GM19035 (cell line): ENCODE results near the gene GSTM2.

ENCODE experiments used
- ATAC-seq: cut with Tn5 transposase; IDR thresholded peaks from one replicate; pipeline ENCODE4 v1.9.1; 2021; ENCODE audit not compliant: unreplicated experiment

GSTM2 gene

DNA sequence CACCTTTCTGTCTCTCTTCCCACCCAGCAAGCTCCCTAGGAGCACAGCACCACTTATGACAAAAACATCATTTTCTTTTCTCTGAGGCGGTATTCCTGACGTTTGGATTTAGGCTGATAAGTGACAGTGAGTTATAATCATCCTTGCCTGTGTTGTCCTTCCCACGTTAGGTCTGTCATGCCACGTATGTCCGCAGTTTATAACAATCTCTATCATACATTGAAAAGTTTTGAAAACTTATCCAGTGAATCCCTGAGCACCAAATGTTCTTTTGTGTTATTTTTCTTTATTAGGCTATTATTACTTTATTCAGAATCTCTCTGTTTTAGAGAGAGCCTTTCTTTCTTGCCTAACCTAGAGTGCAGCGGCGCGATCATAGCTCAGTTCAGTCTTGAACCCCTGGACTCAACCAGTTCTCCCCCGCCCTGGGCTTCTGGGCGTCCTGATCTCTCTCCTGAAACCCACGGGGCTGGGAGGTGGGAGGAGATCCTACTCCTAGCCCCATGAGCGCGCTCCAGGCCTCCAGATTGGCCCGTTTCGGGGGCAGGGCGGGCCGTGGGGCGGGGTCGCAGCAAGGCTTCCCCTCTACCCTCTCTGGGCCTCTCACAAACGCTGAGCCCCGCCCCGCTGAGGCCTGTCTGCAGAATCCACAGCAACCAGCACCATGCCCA lies at the start of gene GSTM2:
GSTM2 (plus strand) TSS at position 606 of the 671 bp plus-strand sequence; CDS start at position 665, 59 bp downstream.
- peak; percentile 68 for ATAC-seq

DNA sequence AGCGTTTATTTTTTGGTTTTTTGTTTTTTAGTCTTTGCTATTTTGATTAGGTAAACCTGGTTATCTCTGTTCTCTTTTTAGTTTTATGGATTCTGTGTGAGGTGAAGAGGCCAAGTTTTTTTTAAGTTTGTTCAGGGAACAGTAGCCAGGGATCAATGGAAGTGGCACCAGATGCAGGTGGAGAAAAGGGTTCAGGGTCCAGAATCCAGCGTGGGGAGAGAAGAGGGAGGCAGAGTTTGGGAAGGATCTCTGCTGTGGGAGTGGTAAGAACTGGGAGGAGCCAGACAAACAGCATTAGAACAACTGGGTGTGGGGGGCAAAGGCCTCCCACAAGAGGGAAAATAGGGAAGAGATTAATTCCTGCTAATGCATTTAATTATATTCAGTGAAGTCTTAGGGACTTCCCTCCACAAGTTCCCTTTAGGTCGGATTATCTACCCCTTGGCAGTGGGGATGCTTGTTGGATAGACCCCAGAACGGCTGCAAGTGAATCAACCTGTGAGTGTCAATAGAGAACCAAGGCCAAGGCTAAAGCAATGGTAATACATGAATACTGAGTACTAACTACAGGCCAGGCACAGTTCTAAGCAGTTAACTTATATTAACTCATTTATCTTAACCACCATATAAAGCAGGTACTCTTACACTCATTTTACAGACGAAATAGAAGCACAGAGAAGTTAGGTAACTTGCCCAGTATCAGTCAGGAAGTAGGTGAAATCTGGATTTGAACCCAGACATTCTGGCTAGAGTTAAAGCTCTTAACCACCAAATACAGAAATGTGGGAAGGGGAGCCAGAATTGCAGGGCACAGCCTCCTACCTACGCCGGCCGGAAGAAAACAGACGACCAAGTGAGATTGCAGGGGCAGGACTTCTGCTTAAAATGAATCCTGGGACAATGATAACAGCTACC lies 48.9 kb upstream of the GSTM2 start:
- ATAC-seq: no peak

DNA sequence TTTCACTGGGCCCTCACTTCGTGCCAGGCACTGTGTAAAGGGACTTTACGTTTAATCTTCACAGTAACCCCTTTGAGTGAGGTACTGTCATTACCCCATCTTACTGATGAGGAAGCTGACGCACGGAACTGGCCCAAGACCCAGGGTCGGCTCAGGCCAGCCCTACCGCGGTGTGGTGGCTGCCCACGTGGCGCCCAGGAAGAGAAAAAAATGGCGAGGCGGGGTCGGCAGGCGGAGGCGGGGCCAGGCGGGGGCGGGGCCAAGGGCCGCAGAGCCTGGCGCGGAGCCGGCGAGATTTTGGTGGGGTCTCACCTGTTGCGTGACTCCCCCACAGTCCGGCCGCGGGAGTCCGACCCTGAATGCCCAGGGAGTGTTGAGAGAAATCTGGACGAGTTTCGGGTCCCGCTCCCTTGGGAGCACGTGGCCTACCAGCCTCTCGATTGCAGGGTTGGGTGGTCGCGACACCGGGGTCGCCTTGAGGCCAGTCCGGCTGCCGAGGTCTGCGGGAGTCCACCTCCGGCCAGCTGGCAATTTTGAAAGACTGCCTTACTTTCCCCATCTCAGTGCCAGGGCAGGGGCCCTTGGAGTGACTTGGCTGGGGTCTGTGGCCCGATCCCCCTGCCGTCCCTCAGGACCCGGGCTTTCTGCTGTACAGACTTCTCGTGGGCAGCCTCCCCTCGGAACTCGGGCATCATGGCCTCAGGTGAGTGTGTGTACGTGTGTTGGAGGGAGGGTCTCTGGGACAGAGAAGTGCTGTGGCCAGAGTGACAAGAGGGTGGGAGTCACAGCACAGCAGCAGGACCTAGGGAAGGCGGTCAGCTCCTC lies 48.1 kb upstream of the GSTM2 start, which contains the start of the genes AMPD2 and GNAT2:
AMPD2 (plus strand) TSS at position 262 of the 825 bp plus-strand sequence. CDS start 1,339 bp downstream, outside the sequence.
GNAT2 (minus strand) TSS at position 41 of the 825 bp plus-strand sequence. CDS start 6,746 bp downstream, outside the sequence.
- ATAC-seq: peak; percentile 57

DNA sequence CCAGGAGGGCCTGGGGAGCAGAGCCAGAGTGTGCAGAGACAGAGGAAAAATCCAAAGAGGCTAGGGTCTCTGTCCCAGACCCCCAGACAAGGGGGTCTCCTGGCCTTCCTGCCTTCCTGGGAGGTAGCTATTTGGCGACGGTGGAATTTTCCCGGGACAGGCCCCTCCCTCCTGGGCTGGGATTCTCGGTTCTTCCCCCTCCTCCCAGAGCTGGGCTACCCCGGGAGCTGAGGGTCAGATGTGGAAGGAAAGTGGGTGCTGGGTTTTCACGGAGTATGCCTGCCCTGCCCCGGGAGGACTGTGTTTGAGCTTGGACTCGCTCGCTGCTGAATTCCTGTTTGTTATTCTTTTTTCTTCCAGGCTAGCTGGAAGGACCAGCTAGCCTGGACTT lies 47.5 kb upstream of the GSTM2 start:
- ATAC-seq: peak; percentile 2

DNA sequence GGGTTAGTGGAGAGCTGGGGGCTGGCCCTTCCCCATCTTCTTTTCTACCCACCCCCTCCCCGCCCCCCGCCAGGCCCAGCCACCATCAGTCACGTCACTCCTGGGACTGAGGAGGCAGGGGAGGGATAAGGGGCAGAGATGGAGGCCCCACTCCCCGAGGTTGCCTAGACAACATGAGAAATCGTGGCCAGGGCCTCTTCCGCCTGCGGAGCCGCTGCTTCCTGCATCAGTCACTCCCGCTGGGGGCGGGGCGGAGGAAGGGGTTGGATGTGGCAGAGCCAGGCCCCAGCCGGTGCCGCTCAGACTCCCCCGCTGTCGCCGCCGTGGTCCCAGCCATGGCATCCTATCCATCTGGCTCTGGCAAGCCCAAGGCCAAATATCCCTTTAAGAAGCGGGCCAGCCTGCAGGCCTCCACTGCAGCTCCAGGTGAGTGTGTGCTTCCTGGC lies 47.0 kb upstream of the GSTM2 start:
- ATAC-seq: peak; percentile 72

DNA sequence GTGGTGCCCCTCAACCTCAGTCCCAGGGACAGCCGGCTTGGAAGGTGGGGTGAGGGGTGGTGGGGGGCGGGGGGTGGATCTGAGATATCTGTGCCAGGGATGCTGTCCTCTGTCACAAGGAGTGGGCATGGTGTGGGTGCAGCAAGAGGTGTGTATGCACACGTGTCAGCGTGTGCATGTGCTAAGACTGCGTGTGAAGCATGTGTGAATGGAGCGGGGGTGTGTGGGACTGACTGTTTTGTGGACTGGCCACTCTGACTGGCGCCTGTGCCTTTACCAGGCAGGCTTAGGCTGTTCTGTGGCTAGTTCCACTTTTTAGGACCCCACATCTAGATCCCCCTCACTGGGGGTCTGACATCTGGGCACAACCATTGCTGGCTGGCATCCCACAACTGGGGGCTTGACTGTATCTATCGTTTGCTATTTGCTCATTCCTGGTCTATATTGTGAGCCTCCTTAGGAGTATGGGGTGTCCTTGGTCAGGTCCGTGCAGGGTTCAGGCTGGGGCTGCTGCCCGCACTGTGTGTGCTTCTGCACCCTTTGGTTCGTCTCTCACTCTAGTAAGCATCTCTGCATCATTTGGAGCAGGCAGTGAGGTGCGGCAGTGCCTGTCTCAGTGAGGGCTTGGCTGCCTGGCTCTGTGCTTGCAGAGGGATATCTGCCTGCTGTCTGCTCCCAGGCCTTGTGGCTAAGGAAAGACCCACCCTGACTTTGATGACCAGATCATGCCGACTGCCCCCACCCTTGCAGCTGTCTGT lies 46.3 kb upstream of the GSTM2 start:
- ATAC-seq: no peak

DNA sequence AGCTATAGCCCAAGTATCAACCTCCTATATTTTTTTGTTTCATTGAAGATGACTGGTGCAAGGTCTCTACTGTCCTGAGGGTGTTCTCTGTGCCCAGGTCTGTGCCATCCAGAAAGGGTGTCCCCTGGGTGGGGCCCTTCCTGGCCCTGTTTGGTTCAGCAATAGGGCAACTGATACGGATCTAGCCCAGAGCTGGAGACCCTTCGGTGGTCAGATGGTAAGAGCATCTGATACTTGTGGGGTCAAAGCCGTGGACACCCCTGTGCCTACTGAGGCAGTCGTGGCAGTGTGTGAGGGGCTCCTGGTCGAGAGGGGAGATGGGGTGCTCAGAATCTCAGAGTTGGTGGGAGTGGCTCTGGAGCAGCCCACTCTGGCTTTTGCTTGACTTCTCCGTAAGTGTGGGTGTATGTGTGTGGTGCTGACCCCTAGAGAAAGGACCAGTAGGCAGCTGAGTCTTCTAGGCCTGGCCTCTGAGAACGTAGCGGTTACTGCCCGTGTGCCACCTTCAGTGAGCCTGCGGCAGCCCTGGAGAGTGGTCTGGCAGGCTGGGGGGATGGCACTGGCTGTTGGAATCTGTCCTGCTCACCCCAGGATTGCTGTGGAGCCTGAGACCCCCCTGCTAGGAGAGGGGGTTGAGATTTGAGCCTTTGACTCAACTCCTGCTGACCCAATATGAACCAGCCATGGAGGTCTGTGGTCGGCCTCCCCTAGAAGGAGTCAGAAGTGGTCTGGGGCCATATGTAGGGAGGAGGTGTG lies 45.5 kb upstream of the GSTM2 start:
- ATAC-seq: no peak

DNA sequence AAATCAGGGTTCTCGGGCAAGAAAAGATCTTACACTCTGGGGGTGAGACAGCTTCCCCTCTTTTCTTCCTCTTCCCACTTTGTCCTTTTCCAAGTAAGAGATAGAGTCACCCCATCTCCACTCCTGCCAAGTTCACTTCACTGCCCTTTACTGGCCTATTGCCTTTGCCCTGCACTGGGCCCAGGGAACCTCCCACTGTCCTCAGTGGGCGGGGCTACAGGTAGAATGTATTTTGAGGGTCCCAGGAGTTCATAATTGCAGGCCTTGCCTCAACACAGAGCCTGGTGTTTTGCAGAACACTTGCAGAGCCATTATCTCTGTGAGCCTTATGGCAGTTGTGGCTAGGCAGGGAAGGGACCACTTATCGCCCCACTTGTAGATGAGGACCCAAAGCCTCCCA lies 45.0 kb upstream of the GSTM2 start:
- no peak for ATAC-seq

DNA sequence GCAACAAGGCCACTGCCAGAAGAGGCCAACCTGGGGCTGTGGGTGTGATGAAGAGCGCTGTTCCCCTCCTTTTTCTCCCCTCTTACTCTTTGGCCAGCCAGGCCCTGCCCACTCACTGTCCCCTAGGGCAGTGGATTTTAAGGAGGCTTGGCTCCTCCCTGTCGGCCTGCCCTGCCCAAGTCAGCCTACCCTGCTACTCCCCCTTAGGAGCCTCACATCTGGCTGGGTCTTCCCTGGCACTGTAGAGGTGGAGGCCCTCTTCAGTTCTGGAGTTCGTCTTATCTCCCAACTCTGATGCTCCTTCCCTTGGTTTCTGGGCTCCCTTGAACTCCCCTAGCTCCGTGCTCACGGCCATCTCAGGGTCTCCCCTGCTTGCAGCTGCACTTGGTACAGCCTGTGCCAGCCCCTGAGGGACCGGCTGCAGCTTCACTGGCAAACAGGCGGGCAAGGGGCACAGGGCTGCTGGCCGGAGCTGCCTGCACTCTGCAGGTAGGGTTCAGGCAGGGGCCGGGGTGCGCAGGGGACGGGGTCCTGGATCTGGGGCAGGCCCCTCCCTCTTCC lies 44.2 kb upstream of the GSTM2 start:
- ATAC-seq: no peak

DNA sequence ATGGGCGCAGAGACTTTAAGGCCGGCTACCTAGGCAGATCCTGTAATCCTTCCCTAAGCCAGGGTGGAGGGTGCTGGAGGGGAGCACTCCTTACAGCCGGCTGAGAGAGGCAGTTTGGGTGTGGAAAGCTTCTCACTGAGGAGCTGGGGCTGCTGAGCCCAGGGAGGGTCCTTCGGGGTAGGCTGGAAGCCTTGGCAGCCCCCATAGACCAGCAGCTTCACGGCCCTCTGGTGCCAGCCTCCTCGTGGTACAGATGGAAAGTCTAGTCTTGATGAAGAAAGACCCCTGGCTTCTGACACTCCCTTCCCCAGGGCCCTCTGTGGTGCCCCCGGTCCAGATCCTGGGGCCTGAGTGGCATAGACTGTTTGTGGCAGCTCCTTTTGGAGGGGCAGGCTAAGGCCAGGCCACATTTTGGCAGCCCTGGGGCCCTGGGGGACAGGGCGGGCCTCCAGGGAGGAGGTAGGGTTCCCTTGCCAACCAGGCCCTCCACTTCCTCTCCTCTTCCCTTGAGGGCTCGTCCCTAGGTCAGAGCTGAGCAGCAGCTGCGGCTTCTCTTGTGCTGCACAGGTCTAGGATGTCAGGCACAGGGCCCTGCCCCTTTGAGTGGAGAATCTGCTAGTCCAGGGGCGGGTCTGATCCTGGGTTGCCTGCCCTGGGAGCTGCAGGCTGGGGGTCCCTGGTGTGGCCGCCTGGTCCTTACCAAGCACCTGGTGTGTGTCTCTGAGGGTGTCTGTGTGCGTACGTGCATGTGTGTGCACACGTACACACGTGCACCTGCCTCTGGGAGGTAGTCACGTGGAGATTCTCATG lies 43.5 kb upstream of the GSTM2 start:
- no peak for ATAC-seq

DNA sequence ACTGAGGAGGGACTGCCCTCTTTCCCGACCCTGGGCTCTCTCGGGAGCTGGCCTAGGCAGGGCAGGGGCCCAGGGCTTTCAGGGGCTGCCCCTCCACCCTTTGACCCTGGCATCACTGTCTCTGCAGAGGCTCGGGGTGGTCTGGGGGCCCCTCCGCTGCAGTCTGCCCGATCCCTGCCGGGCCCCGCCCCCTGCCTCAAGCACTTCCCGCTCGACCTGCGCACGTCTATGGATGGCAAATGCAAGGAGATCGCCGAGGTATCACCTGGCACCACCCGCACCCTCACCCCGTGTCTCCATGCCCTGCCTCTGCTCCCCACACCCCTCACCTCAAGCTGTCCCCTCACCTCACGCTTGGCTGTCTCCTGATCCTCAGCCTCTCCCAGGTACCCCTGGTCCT lies 42.7 kb upstream of the GSTM2 start:
- no peak for ATAC-seq

DNA sequence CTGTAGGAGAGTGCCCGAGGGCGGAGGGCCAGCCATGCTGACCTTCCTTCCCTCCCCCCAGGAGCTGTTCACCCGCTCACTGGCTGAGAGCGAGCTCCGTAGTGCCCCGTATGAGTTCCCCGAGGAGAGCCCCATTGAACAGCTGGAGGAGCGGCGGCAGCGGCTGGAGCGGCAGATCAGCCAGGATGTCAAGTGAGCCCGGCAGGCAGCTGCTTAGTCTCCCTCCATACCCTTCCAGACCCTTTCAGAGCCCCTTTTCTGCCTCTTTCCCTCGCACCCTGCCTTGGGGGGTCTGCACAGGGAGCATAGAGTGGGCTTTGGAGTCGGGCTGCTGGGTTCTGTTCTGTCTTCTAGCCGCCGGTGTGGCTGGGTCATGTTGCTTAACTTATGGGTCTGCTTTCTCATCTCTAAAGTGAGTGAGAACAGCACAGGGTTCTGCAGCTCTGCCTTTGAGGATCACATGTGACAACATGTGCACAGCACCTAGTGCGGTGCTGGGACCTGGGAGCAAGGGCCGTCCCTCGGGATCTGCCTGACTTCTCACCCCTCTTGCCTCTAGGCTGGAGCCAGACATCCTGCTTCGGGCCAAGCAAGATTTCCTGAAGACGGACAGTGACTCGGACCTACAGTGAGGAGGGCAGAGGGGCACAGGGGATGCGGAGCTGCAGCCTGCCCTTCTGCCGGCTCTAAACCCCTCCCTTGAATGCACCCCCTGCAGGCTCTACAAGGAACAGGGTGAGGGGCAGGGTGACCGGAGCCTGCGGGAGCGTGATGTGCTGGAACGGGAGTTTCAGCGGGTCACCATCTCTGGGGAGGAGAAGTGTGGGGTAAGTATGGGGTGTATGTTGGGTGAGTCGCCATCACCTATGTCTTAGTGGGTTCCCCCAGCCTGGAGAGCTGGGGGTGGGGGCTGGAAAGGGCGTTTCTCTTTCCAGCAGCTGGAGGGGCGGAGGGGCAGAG lies 42.0 kb upstream of the GSTM2 start:
- ATAC-seq: no peak

DNA sequence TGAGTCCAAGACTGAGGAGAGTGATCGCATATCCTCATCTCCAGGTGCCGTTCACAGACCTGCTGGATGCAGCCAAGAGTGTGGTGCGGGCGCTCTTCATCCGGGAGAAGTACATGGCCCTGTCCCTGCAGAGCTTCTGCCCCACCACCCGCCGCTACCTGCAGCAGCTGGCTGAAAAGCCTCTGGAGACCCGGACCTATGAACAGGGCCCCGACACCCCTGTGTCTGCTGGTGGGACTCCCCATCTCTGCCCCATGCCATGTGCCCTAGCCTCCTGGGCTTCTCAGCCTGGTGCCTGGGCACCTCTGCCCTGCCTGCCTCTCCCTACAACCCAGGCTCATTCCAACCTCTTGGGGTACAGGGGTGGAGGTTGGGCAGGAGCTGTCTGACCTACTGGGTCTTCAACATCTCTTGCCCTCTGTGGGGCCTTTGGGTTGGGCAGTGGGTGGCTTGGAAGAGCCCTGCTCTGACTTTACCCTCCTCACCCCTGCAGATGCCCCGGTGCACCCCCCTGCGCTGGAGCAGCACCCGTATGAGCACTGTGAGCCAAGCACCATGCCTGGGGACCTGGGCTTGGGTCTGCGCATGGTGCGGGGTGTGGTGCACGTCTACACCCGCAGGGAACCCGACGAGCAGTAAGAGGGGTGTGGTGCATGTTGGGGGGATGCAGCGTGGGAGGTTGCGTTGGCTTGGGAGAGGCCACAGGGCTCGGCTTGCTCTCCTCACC lies 41.0 kb upstream of the GSTM2 start:
- ATAC-seq: no peak

DNA sequence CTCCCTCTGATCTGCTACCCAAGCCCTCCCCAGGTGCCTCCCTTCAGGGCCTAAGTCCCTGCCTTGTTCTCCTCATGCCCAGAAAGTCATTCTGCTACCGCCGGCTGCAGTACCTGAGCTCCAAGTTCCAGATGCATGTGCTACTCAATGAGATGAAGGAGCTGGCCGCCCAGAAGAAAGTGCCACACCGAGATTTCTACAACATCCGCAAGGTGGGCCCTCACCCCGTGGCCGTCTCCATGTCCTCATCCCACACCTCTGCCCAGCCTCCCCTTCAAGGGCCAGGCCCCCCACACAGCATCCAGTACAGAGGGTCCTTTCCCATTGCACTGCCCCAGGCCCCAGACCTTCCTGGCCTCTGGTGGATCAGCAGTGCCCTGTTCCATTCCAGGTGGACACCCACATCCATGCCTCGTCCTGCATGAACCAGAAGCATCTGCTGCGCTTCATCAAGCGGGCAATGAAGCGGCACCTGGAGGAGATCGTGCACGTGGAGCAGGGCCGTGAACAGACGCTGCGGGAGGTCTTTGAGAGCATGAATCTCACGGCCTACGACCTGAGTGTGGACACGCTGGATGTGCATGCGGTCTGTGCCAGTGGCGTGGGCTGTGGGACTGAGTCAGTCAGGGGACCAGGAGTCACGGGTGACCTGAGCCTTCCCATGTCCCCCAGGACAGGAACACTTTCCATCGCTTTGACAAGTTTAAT lies 40.0 kb upstream of the GSTM2 start:
- ATAC-seq: no peak

DNA sequence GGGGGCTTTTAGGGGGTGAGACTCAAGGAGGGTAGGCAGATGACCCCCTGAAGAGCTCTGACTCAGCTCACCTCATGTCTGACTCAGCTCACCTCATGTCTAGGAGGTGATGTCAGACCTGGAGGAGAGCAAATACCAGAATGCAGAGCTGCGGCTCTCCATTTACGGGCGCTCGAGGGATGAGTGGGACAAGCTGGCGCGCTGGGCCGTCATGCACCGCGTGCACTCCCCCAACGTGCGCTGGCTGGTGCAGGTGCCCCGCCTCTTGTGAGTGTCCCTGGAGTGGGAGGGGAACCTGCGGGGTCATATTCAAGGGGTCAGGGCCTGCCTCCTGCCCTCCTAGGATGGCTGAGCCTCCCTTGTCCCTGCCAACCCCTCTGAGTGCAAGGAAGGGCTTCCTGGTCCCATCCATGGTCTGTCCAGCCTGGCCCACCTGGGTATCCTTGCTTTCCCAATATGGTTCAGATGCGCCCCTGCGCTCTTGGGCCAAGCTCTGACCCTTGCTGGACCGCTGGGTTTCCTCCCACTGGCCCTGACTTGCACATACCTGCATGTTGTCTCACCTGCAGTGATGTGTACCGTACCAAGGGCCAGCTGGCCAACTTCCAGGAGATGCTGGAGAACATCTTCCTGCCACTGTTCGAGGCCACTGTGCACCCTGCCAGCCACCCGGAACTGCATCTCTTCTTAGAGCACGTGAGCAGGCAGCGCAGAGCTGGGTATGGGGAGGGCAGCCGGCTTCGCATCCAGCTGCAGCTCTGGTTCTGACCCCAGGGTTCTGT lies 39.1 kb upstream of the GSTM2 start:
- no peak for ATAC-seq
